Activated CD4-positive, alpha-beta T cell treated with anti-CD3 and anti-CD28 coated beads for 36 hours (primary cell): ENCODE results near the gene B9D1. TPM values are rescaled to one million over a fixed set of nuclear protein-coding genes. Genes with fewer than 3 reads are reported as not detected.

ENCODE experiments used
- ATAC-seq: fragments of 200-7000 bp; cut with Tn5 transposase; one replicate; pipeline ENCODE4 v1.10.0; 2021; ENCODE audit warnings: mild to moderate bottlenecking, moderate library complexity
- CTCF ChIA-PET: fragments of 350-600 bp; sonication (Branson Sonifier 250); formaldehyde crosslinking; loops from one replicate; lab custom pipeline; 2021; ENCODE audit warnings: antibody characterized with exemption; lab: Charles Lee
- POLR2A ChIA-PET: fragments of 350-600 bp; sonication (Branson Sonifier 250); formaldehyde crosslinking; loops from one replicate; lab custom pipeline; 2021; ENCODE audit warnings: antibody characterized with exemption, inconsistent platforms; lab: Charles Lee
- DNase-seq: peaks from one replicate; pipeline ENCODE4 v3.0.0-alpha.2; 2020
- H3K27ac Mint-ChIP-seq: one replicate; pipeline ENCODE4 v1.8.0; 2021; ENCODE audit warnings: mixed read lengths
- H3K27me3 Mint-ChIP-seq: one replicate; pipeline ENCODE4 v1.8.0; 2021; ENCODE audit warnings: mixed read lengths
- H3K36me3 Mint-ChIP-seq: one replicate; pipeline ENCODE4 v1.8.0; 2021; ENCODE audit warnings: low read depth, mixed read lengths
- H3K4me1 Mint-ChIP-seq: one replicate; pipeline ENCODE4 v1.8.0; 2021; ENCODE audit warnings: mixed read lengths
- H3K4me3 Mint-ChIP-seq: one replicate; pipeline ENCODE4 v1.8.0; 2021; ENCODE audit warnings: mild to moderate bottlenecking, moderate library complexity, mixed read lengths
- H3K9me3 Mint-ChIP-seq: one replicate; pipeline ENCODE4 v1.8.0; 2021; ENCODE audit warnings: low read depth, mixed read lengths
- intact Hi-C, 2 experiments: fragments of 100-400 bp; cut with DNase I in 1 of 2; cut with micrococcal nuclease in 1 of 2; formaldehyde crosslinking; loops; one replicate each; pipeline versions ENCODE4 v1.14.2 to v1.15.1; 2022 to 2024; cut with DNase I, micrococcal nuclease
- total RNA-seq, 2 experiments: library from RNA; stranded (reverse); gene quantifications; one replicate each; pipeline ENCODE4 v1.2.3, GENCODE V29; 2021

B9D1 gene, protein sequence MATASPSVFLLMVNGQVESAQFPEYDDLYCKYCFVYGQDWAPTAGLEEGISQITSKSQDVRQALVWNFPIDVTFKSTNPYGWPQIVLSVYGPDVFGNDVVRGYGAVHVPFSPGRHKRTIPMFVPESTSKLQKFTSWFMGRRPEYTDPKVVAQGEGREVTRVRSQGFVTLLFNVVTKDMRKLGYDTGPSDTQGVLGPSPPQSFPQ
- 1 to 10 TPM; 7.4 to 7.8 TPM for total RNA-seq

DNA sequence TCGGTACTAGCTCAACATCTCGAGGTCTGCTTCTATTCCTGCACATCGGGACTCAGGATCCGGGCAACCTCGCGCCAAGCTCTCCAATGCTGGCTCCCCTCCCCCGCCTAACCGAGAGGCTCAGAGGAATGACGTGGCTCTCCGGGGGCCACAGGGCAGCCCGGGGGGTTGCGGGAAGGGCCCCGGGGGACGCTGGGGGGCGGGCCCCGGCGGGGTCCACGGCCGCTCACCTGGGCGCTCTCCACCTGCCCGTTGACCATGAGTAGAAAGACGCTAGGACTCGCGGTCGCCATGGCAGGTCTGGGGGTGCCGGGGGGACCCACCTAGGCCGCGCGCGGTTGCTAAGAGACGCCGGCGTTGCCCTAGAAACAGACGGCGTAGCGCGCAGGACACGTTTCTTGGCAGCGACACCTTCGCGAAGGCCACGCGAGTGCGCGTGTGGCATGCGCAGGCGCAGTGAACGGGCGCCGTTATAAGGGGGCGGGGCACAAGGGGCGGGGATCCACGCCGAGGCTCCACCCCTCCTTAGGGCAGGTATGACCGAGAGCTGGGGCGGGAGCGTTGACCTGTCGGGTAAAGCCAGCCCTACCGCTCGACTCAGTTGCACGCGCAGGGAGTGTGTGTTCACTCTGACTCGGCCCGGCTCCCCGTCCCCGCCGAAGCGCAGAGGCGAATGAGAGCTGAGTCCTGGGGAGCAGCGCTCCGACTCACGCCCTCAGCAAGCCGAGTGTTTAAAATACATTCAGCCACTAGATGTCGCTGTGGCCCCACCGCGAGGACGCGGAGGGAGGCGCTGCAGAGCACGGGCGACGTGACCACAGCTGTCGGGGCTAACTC is at the start of gene B9D1:
TSS of gene B9D1 (minus strand) at position 447 of the 837 bp plus-strand sequence. CDS start at position 293, 154 bp downstream.
- H3K4me1 Mint-ChIP-seq: peaks cover 6% of the 10 kb centered on the region
- intact Hi-C loops: loop anchor here (1.0 to 5.0 kb wide), 7 partner anchors 16 to 404 kb away; partner anchors contain the start of genes MAPK7 (in 2 of the 2) and ALDH3A2 (in 1 of the 2)
- H3K9me3 Mint-ChIP-seq: no peaks in the 10 kb centered on the region
- ATAC-seq: peak; percentile 92
- CTCF ChIA-PET: interaction anchor here (0.5 to 2.4 kb wide), 39 partner anchors 8 to 404 kb away, joined by 3 to 60 read pairs (median 5); partner anchors contain the start of gene MAPK7
- H3K36me3 Mint-ChIP-seq: no peaks in the 10 kb centered on the region
- POLR2A ChIA-PET: interaction anchor here (0.6 to 1.9 kb wide), 3 partner anchors 15 to 315 kb away, joined by 3 to 21 read pairs (median 4); partner anchors contain the start of gene MAPK7
- peak; percentile 95 for DNase-seq
- H3K27ac Mint-ChIP-seq: peak within 1 kb of the TSS; percentile 39
- H3K27me3 Mint-ChIP-seq: peaks cover 4% of the 10 kb centered on the region
- H3K4me3 Mint-ChIP-seq: peak within 1 kb of the TSS; percentile 74

DNA sequence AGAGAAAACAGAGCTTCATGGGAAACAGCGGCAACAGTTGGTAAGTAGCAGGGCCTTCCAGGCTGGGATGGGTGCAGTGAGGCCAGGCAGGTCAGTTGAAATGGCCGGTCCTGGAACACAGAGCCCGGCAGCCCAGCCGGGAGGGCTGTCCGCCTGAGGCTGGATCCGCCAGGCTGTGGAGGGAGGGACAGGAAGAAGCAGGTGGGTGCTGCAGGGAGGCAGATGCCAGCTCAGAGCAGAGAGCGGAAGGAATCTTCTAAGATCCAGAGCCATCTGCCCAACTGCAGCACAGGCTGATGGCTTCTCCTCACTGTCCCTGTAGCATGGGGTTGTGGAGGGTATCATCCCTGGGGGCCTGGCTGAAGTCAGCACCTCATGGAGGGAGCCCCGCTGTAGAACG is 49.1 kb upstream of the B9D1 start:
- Mint-ChIP-seq H3K27ac (no peak overlapping the region), H3K9me3 (no peaks in the 10 kb centered on the region), H3K36me3 (no peaks in the 10 kb centered on the region), H3K4me3 (no peak overlapping the region), H3K4me1 (no peaks in the 10 kb centered on the region), H3K27me3 (no peaks in the 10 kb centered on the region)
- ATAC-seq: no peak
- intact Hi-C loops: no loop called here
- POLR2A ChIA-PET: interaction anchor here (0.6 kb wide), 1 partner anchor 11 kb away, joined by 3 read pairs; no protein-coding TSS in a partner anchor
- CTCF ChIA-PET: no interaction called here
- no peak for DNase-seq

DNA sequence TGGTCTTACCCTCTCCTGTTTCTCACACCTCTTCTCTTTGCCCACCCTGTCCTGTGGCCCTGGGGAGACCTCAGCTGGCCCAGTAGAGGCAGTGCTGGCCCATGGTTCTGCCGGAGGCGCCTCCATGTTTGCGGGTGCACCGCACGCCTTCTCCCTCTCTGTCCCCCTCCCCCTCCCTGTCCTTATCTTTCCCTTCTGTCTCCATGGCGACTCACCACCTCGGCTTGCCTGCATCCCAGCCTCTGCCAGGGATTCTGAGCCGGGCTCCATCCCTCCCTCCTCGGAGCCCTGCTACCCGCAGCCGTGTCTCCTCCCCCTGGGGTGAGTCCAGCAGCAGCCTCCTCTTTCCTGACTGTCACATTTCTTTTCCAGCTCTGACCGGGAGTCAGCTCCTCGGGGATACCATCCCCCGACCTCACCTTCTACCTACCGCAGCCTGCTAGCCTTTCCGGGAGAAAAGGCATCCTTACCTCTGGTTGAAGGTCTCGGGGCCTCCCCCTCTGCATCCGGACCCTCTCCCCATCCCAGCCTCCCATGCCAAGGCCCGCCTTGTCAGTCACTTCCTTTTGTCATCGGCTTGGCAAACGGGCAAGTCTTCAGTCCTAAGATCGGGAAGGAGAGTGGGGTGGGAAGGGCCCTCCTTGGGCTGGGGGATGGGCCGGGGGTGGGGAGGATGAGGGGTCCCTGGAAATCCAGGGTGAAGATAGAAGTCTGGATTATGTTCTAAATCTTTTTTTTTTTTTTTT is 48.5 kb upstream of the B9D1 start, which contains the start of gene RNF112:
TSS of gene RNF112 (plus strand) at position 358 of the 746 bp plus-strand sequence. CDS start at position 535, 177 bp downstream.
- Mint-ChIP-seq H3K4me1 (no peaks in the 10 kb centered on the region), H3K27me3 (no peaks in the 10 kb centered on the region), H3K36me3 (no peaks in the 10 kb centered on the region), H3K4me3 (no peak within 1 kb of the TSS), H3K27ac (no peak within 1 kb of the TSS), H3K9me3 (no peaks in the 10 kb centered on the region)
- CTCF ChIA-PET: no interaction called here
- no peak for DNase-seq
- POLR2A ChIA-PET: interaction anchor here (0.6 kb wide), 1 partner anchor 12 kb away, joined by 3 read pairs; no protein-coding TSS in a partner anchor
- intact Hi-C loops: no loop called here
- no peak for ATAC-seq

GRCh38 chr17:19410091-19410490 is 47.6 kb upstream of the B9D1 start:
- CTCF ChIA-PET: no interaction called here
- Mint-ChIP-seq H3K36me3 (no peaks in the 10 kb centered on the region), H3K4me1 (no peaks in the 10 kb centered on the region), H3K9me3 (no peaks in the 10 kb centered on the region), H3K4me3 (no peak overlapping the region), H3K27me3 (no peaks in the 10 kb centered on the region), H3K27ac (no peak overlapping the region)
- POLR2A ChIA-PET: no interaction called here
- intact Hi-C loops: no loop called here
- DNase-seq (no peak), ATAC-seq (no peak)

- DNase-seq (peak; percentile 47), ATAC-seq (peak; percentile 78)
- ChIA-PET CTCF (no interaction called here), POLR2A (no interaction called here)
- no peak overlapping the region for H3K4me3 Mint-ChIP-seq
- H3K9me3 Mint-ChIP-seq: no peaks in the 10 kb centered on the region
- intact Hi-C loops: no loop called here
- H3K4me1 Mint-ChIP-seq: no peaks in the 10 kb centered on the region
- H3K36me3 Mint-ChIP-seq: no peaks in the 10 kb centered on the region
- no peaks in the 10 kb centered on the region for H3K27me3 Mint-ChIP-seq
- no peak overlapping the region for H3K27ac Mint-ChIP-seq
Observed at GRCh38 chr17:19409509-19409908, 47.0 kb upstream of the B9D1 start.

DNA sequence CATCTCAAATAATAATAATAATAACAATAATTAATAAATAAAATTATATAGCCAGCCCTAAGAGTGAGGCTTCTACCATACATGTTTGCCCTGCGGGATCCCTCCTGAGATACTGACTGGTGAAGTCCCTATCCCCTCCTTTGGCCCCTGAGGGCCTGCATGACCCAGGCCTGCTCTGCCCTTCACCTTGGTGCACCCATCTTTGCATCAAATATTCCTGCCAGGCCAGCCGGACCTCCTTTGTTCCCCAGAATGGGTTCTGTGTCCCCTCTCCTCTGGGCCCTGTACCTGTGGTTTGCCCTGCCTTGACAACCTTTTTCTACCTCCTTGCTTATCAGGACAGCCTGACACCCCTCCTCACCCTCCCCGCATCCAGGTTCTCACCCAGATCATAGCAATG is 46.5 kb upstream of the B9D1 start:
- Mint-ChIP-seq H3K4me3 (no peak overlapping the region), H3K4me1 (no peaks in the 10 kb centered on the region), H3K27ac (no peak overlapping the region), H3K27me3 (no peaks in the 10 kb centered on the region), H3K36me3 (no peaks in the 10 kb centered on the region), H3K9me3 (no peaks in the 10 kb centered on the region)
- ChIA-PET CTCF (no interaction called here), POLR2A (no interaction called here)
- no peak for ATAC-seq
- intact Hi-C loops: no loop called here
- no peak for DNase-seq

GRCh38 chr17:19408346-19408710 is 45.8 kb upstream of the B9D1 start:
- intact Hi-C loops: no loop called here
- CTCF ChIA-PET: no interaction called here
- ATAC-seq: no peak
- POLR2A ChIA-PET: no interaction called here
- H3K27ac Mint-ChIP-seq: no peak overlapping the region
- H3K36me3 Mint-ChIP-seq: no peaks in the 10 kb centered on the region
- no peak for DNase-seq
- no peaks in the 10 kb centered on the region for H3K4me1 Mint-ChIP-seq
- no peak overlapping the region for H3K4me3 Mint-ChIP-seq
- no peaks in the 10 kb centered on the region for H3K9me3 Mint-ChIP-seq
- no peaks in the 10 kb centered on the region for H3K27me3 Mint-ChIP-seq

GRCh38 chr17:19407601-19408345 is 45.2 kb upstream of the B9D1 start:
- CTCF ChIA-PET: interaction anchor here (0.6 kb wide), 1 partner anchor 11 kb away, joined by 3 read pairs; no protein-coding TSS in a partner anchor

GRCh38 chr17:19405114-19405513 is 42.6 kb upstream of the B9D1 start:
- Mint-ChIP-seq H3K36me3 (no peaks in the 10 kb centered on the region), H3K4me3 (no peak overlapping the region), H3K9me3 (no peaks in the 10 kb centered on the region), H3K27me3 (no peaks in the 10 kb centered on the region), H3K4me1 (no peaks in the 10 kb centered on the region), H3K27ac (no peak overlapping the region)
- POLR2A ChIA-PET: no interaction called here
- ATAC-seq (no peak), DNase-seq (no peak)
- CTCF ChIA-PET: no interaction called here
- intact Hi-C loops: no loop called here

More at GRCh38 chr17:19407601-19408345, 45.2 kb upstream of the B9D1 start:
- no peak for ATAC-seq
- Mint-ChIP-seq H3K36me3 (no peaks in the 10 kb centered on the region), H3K4me3 (no peak overlapping the region), H3K27ac (no peak overlapping the region), H3K27me3 (no peaks in the 10 kb centered on the region), H3K4me1 (no peaks in the 10 kb centered on the region), H3K9me3 (no peaks in the 10 kb centered on the region)
- POLR2A ChIA-PET: no interaction called here
- intact Hi-C loops: no loop called here
- DNase-seq: no peak

DNA sequence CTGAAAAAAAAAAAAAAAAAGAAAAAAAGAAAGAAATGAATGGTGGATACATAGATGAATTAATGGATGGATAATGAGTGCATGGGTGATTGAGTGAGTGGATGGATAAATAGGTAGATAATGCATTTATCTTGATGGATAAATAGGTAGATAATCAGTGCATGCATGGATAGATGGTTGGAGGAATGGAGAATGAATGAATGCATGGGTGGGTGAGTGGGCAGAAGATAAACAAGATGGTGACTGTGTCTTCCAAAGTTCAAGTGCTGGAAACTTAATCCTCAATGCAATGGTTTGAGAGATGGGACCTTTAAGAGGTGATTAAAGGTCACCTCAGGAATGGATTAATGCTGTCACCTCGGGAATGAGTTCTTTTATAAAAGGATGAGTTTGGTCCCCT is 41.7 kb upstream of the B9D1 start:
- intact Hi-C loops: no loop called here
- Mint-ChIP-seq H3K4me3 (no peak overlapping the region), H3K27ac (no peak overlapping the region), H3K9me3 (no peaks in the 10 kb centered on the region), H3K36me3 (no peaks in the 10 kb centered on the region), H3K27me3 (no peaks in the 10 kb centered on the region), H3K4me1 (no peaks in the 10 kb centered on the region)
- ATAC-seq (no peak), DNase-seq (no peak)
- CTCF ChIA-PET: no interaction called here
- POLR2A ChIA-PET: no interaction called here

DNA sequence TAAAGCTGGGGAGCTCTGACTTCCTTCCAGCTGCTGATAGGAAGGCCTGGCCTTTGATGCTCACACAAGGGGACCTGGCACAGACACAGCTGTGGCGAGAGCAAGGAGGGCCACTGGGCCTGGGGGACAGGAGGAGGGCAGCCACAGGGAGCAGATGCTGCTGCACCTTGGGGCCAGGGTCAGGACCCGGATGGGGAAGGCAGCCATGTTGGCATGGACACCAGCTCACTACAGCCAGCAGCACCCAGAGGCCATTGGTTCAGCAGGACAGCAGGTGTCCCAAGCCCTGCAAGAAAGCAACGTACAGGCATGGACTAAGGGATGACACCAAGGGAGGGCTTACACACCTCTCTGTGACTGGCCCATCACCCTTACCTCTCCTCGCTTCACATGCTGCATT is 40.5 kb upstream of the B9D1 start:
- ATAC-seq (no peak), DNase-seq (no peak)
- H3K36me3 Mint-ChIP-seq: no peaks in the 10 kb centered on the region
- no peaks in the 10 kb centered on the region for H3K27me3 Mint-ChIP-seq
- POLR2A ChIA-PET: no interaction called here
- H3K27ac Mint-ChIP-seq: no peak overlapping the region
- H3K4me1 Mint-ChIP-seq: no peaks in the 10 kb centered on the region
- H3K9me3 Mint-ChIP-seq: no peaks in the 10 kb centered on the region
- intact Hi-C loops: no loop called here
- H3K4me3 Mint-ChIP-seq: no peak overlapping the region
- CTCF ChIA-PET: no interaction called here
